ENCODE results near the gene FAM227B.

The FAM227B gene

DNA sequence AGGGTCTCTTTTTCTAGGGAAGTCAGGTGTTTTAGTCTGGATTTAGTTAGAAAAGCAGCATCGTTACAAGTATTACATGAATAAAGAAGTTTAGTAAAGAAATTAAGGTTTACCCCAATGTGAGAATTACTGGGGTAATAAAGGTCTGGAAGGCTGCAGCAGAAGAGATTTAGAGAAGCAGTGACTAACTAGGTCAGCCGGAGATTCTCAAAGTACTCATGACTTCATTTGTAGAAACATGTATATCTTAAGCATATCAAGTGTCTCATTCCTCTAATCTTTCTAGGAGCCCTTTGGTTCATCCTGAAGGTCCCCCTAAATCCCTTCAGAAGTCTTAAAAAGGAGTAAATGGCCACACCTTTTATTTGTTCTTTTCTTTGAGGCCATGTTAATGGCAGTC is 26.3 kb upstream of the FAM227B start:
- TF ChIP-seq, protein P1, sequence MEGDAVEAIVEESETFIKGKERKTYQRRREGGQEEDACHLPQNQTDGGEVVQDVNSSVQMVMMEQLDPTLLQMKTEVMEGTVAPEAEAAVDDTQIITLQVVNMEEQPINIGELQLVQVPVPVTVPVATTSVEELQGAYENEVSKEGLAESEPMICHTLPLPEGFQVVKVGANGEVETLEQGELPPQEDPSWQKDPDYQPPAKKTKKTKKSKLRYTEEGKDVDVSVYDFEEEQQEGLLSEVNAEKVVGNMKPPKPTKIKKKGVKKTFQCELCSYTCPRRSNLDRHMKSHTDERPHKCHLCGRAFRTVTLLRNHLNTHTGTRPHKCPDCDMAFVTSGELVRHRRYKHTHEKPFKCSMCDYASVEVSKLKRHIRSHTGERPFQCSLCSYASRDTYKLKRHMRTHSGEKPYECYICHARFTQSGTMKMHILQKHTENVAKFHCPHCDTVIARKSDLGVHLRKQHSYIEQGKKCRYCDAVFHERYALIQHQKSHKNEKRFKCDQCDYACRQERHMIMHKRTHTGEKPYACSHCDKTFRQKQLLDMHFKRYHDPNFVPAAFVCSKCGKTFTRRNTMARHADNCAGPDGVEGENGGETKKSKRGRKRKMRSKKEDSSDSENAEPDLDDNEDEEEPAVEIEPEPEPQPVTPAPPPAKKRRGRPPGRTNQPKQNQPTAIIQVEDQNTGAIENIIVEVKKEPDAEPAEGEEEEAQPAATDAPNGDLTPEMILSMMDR (IDR thresholded peaks at IDR 0.05), result no peak

DNA sequence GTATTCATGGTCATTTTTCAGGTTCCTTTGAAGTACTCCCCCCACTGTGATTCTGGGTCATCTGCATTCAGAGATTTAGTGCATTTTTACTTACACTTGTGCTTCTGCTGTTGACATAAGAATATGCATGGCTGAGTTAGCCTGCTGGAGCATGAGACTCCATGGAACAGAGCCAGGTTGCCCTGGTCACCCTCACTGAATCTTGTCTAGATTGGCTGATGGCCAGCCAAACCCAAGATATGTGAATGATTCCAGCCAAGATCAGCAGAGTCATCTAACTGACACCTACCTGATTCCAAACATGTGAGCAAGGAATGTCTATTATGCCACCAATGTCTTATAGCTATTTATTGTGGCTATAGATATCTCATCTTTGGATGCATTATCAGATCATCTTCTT is 25.3 kb upstream of the FAM227B start:
- TF ChIP-seq, protein P1 (IDR thresholded peaks at IDR 0.05), result no peak

DNA sequence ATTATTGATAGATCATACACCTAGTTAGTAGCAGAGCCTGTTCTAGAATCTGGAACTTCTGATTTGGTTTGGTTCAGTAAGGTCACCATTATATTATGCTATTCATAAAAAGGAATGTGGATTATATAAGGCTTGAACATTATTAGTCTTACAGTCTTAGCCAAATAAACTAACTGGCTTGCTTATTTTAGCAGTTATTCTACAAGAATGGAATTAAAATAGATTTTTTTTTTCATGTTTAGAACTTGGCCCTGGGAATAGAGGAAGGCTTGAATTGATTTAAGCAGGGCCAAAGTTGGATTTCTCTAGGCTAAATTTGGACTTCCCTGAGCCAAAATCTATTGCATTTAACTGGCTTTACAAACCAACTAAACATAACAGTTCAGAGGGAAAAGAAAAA is 24.7 kb upstream of the FAM227B start:
- TF ChIP-seq, protein P1 (IDR thresholded peaks at IDR 0.05), result no peak

DNA sequence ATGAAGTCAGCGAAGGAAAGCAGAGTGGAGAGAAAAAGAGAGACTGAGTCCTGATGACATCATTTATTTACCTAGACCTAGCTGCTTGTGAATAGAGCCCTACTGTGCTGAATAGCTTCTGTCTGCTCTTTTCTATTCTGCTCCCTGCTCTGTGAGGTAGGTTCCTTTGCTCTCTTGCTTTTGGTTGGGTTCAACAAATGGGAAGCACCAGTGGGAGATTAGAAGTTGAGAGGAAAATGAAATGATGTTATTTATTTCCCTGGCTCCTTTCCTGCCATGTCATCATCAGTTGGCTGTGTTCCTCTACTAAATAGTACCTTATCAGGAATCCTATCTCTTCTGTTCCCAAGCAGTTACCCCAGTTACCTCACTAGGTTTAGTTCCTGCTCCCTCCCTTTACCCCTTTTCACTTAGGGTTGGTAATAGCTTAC is 23.8 kb upstream of the FAM227B start:
- TF ChIP-seq, protein P1 (IDR thresholded peaks at IDR 0.05), result no peak

DNA sequence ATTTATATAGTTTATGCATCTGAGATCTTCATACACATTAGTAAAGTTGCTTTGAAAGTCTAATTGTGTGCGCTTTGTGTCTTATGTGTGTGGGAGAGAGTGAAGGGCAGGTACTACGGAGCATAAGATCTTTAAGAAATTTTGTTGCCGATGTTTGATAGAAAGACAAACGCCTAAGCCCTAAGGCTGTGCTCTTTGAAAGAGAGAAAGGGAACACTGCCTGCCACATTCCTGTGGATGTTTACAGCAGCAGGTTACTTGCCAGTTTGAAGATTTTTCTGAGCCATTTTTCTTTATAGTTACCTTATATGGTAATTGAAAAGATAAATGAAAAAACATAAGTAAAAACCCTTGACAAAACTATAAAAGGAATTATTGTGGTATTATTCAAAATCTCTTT is 17.2 kb upstream of the FAM227B start:
- TF ChIP-seq, protein P1 (IDR thresholded peaks at IDR 0.05), result no peak

DNA sequence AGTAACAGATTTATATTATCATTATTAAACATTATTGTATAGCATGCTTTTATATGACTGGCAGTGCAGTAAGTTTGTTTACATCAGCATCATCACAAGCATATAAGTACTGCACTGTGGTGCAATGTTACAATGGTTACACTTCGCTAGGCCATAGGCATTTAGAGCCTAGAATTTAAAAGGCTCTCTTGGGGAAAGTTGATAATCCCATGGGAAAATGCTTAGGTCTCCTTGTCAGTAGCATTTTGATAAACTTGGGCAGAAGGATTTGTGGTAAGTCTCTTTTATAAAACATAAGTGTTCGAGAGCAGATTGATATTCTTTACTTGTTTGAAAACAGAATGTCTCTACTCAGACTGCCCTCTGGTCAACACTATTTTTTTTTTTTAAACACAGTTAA is 7.8 kb upstream of the FAM227B start:
- TF ChIP-seq, protein P1 (IDR thresholded peaks at IDR 0.05), result no peak

DNA sequence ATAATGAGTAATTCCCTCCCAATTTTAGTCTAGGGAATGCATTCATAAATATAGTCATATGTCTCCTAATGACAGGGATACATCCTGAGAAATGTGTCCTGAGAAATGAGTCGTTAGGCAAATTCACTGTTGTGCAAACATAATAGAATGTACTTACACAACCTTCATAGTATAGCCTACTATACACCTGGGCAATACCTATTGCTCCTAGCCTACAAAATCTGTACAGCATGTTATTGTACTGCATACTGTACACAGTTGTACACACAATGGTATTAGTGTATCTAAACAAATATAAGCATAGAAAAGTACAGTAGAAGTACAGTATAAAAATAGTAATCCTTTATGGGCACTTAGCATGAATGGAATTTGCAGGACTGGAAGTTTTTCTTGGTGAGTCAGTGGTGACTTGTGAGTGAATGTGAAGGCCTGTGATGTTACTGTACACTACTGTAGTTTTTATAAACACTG is 6.8 kb upstream of the FAM227B start:
- TF ChIP-seq, protein P1 (IDR thresholded peaks at IDR 0.05), result no peak

DNA sequence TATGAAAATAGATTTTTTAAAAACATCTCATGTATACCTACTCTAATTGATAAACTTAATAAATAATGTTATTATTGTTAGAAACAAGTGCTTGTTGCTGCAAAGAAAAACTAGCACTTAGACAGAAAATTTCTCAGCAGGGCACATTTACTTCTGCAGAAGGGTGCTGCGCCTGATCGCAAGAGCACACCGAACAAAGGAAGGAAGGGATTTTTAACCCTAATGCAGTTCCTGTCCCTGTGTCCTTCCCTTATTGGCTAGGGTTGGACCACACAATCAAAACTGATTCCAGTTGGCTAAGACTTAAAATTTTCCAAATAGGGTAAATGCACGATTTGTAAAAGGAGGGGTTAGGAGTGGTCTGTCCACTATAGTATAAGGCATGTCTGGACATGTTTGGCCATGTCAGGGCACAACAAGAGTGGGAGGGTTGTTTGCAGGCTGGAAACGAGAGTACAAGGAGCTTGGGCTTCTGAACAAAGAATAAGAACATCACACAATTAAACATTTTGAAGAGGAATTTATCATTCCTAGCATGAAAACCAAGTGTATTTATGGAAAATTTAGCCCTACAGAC is 4.9 kb upstream of the FAM227B start:
- TF ChIP-seq, protein P1 (IDR thresholded peaks at IDR 0.05), result no peak
